HG03558 (cell line): ENCODE measurements around the gene PDE4B.
"Not testable (repeated sequence)": the region's sequence is repeated elsewhere in the genome, so short reads cannot be mapped to it uniquely, and the experiment has no call there.

Experiments used
- ATAC-seq: cut with Tn5 transposase; IDR thresholded peaks from one replicate; pipeline ENCODE4 v1.9.1; 2021; ENCODE audit warnings: moderate number of reproducible peaks; ENCODE audit not compliant: unreplicated experiment; ENCODE audit errors: extremely low read depth

The PDE4B gene

GRCh38 chr1:66416295-66416694 is 623.6 kb downstream of the PDE4B start:
- no peak for ATAC-seq

GRCh38 chr1:66418021-66418420 is 625.3 kb downstream of the PDE4B start:
- ATAC-seq = no peak

- ATAC-seq = not testable (repeated sequence)
These were observed 627.5 kb downstream of the PDE4B start for GRCh38 chr1:66420171-66420570.

- not testable (repeated sequence) for ATAC-seq
These were observed 628.2 kb downstream of the PDE4B start for GRCh38 chr1:66420906-66421305.

- ATAC-seq = no peak
These were observed 630.1 kb downstream of the PDE4B start for GRCh38 chr1:66422804-66423203.
